Measurements from ENCODE around the gene TRAFD1. TPM values are rescaled to one million over a fixed set of nuclear protein-coding genes. Genes with fewer than 3 reads are reported as not detected.

TRAFD1 gene
- total and polyA plus RNA-seq, 2 of the 8 experiments (the other 6 are each of a cell fraction or from before 2014, with no cell fraction given): 18.1 to 33.1 TPM

DNA sequence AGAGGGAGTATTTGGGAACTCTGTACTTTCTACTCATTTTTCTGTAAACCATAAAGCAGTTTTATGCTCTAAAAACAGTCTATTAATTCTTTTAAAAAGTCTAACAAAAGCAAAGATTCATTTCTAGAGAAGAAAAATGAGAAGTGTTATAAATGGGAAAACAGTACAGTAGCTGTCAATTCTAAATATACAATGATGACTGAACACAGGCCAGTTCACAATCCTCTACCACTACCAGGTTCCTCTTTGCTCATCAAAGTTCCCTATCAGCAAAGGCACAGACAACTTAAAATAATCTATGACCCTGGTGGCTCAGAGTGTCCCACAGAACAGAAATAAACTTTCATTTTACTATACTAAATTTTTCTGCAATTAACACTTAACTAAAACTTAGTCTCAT lies 29.3 kb upstream of the TRAFD1 start:
- no peak overlapping the region for H3K23ac ChIP-seq (ENCODE audit: insufficient read length)
- no peak overlapping the region for H4K91ac ChIP-seq (replicated peaks; ENCODE audit: insufficient read length, low read length)
- DNase-seq (ENCODE audit: low read depth in 1 of 2, low spot score in 2 of 2): no peak
- H2BK120ac ChIP-seq (replicated peaks; ENCODE audit: low read depth, low read length): no peak overlapping the region
- TF ChIP-seq EP300 (IDR thresholded peaks at IDR 0.05; ENCODE audit: borderline replicate concordance in 1 of 2, low read depth in 2 of 2, low read length in 2 of 2) (no peak), SIN3A (conservative IDR thresholded peaks at IDR 0.05 in 1 of 2, IDR thresholded peaks at IDR 0.05 in 1 of 2; ENCODE audit: low read depth in 1 of 2, low read length in 2 of 2) (no peak), EGR1 (IDR thresholded peaks at IDR 0.05; ENCODE audit: borderline replicate concordance, low read depth, low read length) (no peak), CBX8 (IDR thresholded peaks at IDR 0.05; ENCODE audit: borderline replicate concordance, low read depth, low read length) (no peak), SAP30 (IDR thresholded peaks at IDR 0.05; ENCODE audit: insufficient read depth, insufficient replicate concordance, low read length) (no peak), SUZ12 (IDR thresholded peaks at IDR 0.05; ENCODE audit: low read length) (no peak), NANOG (IDR thresholded peaks at IDR 0.05; ENCODE audit: insufficient read depth, low read depth, low read length, poor library complexity, severe bottlenecking) (no peak), BRCA1 (IDR thresholded peaks at IDR 0.05; ENCODE audit: low read depth, low read length) (no peak), CTBP2 (IDR thresholded peaks at IDR 0.05; ENCODE audit: borderline replicate concordance, insufficient read depth, insufficient read length, low read length) (no peak), POLR2AphosphoS5 (IDR thresholded peaks at IDR 0.05; ENCODE audit: low read depth, low read length) (no peak), SIRT6 (IDR thresholded peaks at IDR 0.05; ENCODE audit: low read length) (no peak), KDM4A (IDR thresholded peaks at IDR 0.05; ENCODE audit: low read depth, low read length, severe bottlenecking) (no peak)
- TF ChIP-seq, protein P1, sequence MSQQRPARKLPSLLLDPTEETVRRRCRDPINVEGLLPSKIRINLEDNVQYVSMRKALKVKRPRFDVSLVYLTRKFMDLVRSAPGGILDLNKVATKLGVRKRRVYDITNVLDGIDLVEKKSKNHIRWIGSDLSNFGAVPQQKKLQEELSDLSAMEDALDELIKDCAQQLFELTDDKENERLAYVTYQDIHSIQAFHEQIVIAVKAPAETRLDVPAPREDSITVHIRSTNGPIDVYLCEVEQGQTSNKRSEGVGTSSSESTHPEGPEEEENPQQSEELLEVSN (IDR thresholded peaks at IDR 0.05): no peak
- POLR2A ChIA-PET (ENCODE audit: partially characterized antibody): interaction anchor here (1.2 to 6.0 kb wide), 2 partner anchors 11 to 57 kb away, joined by 3 to 44 read pairs; partner anchors contain the start of gene NAA25
- H4K20me1 ChIP-seq (replicated peaks in 1 of 2; ENCODE audit: control insufficient read depth in 1 of 2, insufficient read depth in 2 of 2, low read length in 2 of 2): peaks cover 3 to 11% of the 10 kb centered on the region in 2 experiments
- CTCF ChIA-PET (ENCODE audit: partially characterized antibody): no interaction called here
- H3K18ac ChIP-seq (ENCODE audit: extremely low read depth, low read length): no peak overlapping the region
- H3K4me2 ChIP-seq (ENCODE audit: insufficient read depth in 1 of 2, low read depth in 2 of 2, low read length in 2 of 2): no peak overlapping the region
- no peaks in the 10 kb centered on the region for H3K4me1 ChIP-seq (replicated peaks in 1 of 4; ENCODE audit: control insufficient read depth in 3 of 4, insufficient read depth in 4 of 4, low read length in 3 of 4)
- H2BK20ac ChIP-seq (ENCODE audit: low read length): no peak overlapping the region
- no peak overlapping the region for H3K4me3 ChIP-seq (ENCODE audit: extremely low read depth in 1 of 4, insufficient read depth in 2 of 4, low read depth in 3 of 4, low read length in 4 of 4)
- H3K9me3 ChIP-seq (ENCODE audit: insufficient read depth in 2 of 2, low read depth in 1 of 2, low read length in 1 of 2): no peaks in the 10 kb centered on the region
- H2BK15ac ChIP-seq (ENCODE audit: low read length): no peak overlapping the region
- H3K27me3 ChIP-seq (replicated peaks in 1 of 4; ENCODE audit: control insufficient read depth in 3 of 4, extremely low read depth in 1 of 4, insufficient read depth in 3 of 4, low read length in 3 of 4): no peaks in the 10 kb centered on the region
- no peak overlapping the region for H3K4ac ChIP-seq (replicated peaks; ENCODE audit: insufficient read length, low read depth, low read length)
- H3K56ac ChIP-seq (replicated peaks; ENCODE audit: insufficient read length, low read depth, low read length): no peak overlapping the region
- H4K5ac ChIP-seq (ENCODE audit: insufficient read length, low read depth, low read length): no peak overlapping the region
- H3K36me3 ChIP-seq (ENCODE audit: control insufficient read depth in 2 of 4, insufficient read depth in 4 of 4, low read length in 3 of 4): peaks cover 2 to 42% (median 22%) of the 10 kb centered on the region in 4 experiments; a peak in 5 of 8 replicates
- H3K79me2 ChIP-seq (ENCODE audit: control insufficient read depth in 1 of 2, insufficient read depth in 2 of 2, low read length in 2 of 2): peaks cover 12 to 77% of the 10 kb centered on the region in 2 experiments
- no peak overlapping the region for H4K8ac ChIP-seq (ENCODE audit: extremely low read depth, insufficient read depth, low read length)
- H3K23me2 ChIP-seq (ENCODE audit: low read depth, low read length): no peaks in the 10 kb centered on the region
- H2BK12ac ChIP-seq (ENCODE audit: low read depth, low read length): no peak overlapping the region
- no peak overlapping the region for H2BK5ac ChIP-seq (ENCODE audit: low read depth, low read length)
- no peak overlapping the region for H2AK5ac ChIP-seq (ENCODE audit: low read depth, low read length)
- H3K14ac ChIP-seq (ENCODE audit: insufficient read length): no peak overlapping the region
- no peak for FAIRE-seq
- H2AFZ ChIP-seq (ENCODE audit: low read length): no peak overlapping the region
- H3K27ac ChIP-seq (ENCODE audit: low read depth, low read length): no peak overlapping the region
- H3K79me1 ChIP-seq (ENCODE audit: low read depth, low read length): peaks cover 4% of the 10 kb centered on the region; the same call in 1 of the 2 replicates
- no peak overlapping the region for H3K9ac ChIP-seq (replicated peaks in 1 of 4; ENCODE audit: extremely low read depth in 1 of 4, low read depth in 3 of 4, low read length in 3 of 4)

All from H1 (cell line).